Prostate gland (tissue), 2 donors: ENCODE data around the gene DAGLA. TPM values are rescaled to one million over a fixed set of nuclear protein-coding genes. Genes with fewer than 3 reads are reported as not detected.

Experiments used
- DNase-seq: peaks from one replicate; pipeline ENCODE4 v3.0.0-alpha.2; 2019; ENCODE audit warnings: low spot score
- H3K27ac ChIP-seq, 2 donors: fragments of 200-600 bp; sonication (generic); 2 replicates each; pipeline ENCODE4 v1.5.1; 2017 to 2019
- H3K27me3 ChIP-seq: fragments of 200-600 bp; sonication (generic); replicated peaks from 2 replicates; pipeline ENCODE4 v1.5.1; 2019; ENCODE audit not compliant: insufficient read depth
- H3K36me3 ChIP-seq, 2 donors: fragments of 200-600 bp; sonication (generic); 1 replicate in 1 of 2; 2 replicates in 1 of 2; pipeline versions ENCODE4 v1.5.1 to v1.8.1; 2017 to 2019
- H3K4me1 ChIP-seq: fragments of 200-600 bp; sonication (generic); replicated peaks from 2 replicates; pipeline ENCODE4 v1.5.1; 2019
- H3K4me3 ChIP-seq, 2 donors: fragments of 200-600 bp; sonication (generic); 2 replicates each; pipeline ENCODE4 v1.5.1; 2017 to 2019
- H3K9me3 ChIP-seq: fragments of 200-600 bp; sonication (generic); 2 replicates; pipeline ENCODE4 v1.5.1; 2017
- POLR2A ChIP-seq: fragments of 450-650 bp; IDR thresholded peaks from one replicate; pipeline ENCODE4 v1.6.1; 2016; ENCODE audit warnings: antibody characterized with exemption, mild to moderate bottlenecking
- POLR2AphosphoS5 ChIP-seq: sonication (generic); formaldehyde crosslinking; IDR thresholded peaks from one replicate; pipeline ENCODE4 v1.6.1; 2017; ENCODE audit warnings: antibody characterized with exemption
- WGBS: methylation state at CpG from one replicate; pipeline ENCODE4 v1.1.5; 2018; 5-methylcytosine and 5-hydroxymethylcytosine counted together
- intact Hi-C: fragments of 100-400 bp; cut with DNase I; formaldehyde crosslinking; loops from one replicate; pipeline ENCODE4 v1.14.2; 2022
- total RNA-seq, 2 donors: library from RNA; depleted of rRNA; stranded (reverse); fragments of >200 nt; gene quantifications; one replicate each; pipeline ENCODE4 v1.1.0, GENCODE V29; 2016
- TF ChIP-seq, protein P1 (sequence below), 4 experiments: fragments of 200-600 bp in 2 of 4; fragments of 450-650 bp in 2 of 4; sonication (generic) in 2 of 4; IDR thresholded peaks; 1 replicate in 3 of 4; 2 replicates in 1 of 4; pipeline ENCODE4 v1.5.1; 2016 to 2019; ENCODE audit warnings: antibody characterized with exemption in 4 of 4, mild to moderate bottlenecking in 2 of 4, moderate library complexity in 2 of 4

Gene DAGLA
- total RNA-seq, 2 donors from 2014 or later = 10.8 to 12.2 TPM

DNA sequence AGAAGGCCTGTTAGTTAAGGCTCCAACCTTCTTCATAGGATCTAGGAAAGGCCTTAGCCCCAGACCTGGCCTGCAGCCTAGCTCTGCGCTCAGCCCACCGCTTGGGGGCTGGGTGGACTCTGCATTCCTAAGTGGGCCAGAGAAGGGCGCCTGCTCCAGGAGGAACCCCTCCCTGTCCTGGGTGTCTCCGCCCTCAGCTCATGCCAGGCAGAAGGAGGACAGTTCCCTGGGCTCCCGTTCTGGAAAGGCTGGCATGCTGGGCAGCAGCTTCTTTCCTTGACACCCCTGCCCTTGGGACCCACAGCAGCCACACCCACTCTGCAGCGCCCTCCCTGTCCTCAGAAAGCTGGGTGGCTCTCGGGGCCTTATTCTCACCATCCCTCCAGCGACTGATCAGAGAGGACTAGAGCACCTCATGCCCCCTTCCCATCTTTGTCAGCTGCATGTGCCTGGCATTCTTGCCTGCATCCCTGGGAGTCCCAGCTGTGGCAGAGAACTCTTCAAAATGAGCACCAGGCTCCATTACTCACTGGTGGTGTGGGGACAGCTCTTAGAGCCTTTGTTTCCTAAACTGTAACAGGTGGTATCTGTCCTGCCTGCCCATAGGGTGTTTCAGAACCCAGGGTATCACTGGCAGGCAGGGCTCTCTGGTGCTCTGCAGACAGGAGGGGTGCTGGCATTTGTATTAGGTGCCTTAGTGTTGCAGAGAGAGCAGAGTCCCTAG lies 51.9 kb downstream of the DAGLA start:
- WGBS = 76% methylated on average over 8 of the region's 8 CpGs
- Histone ChIP-seq H3K36me3 (peaks cover 0 to 6% of the 10 kb centered on the region in 2 donors), H3K4me1 (no peaks in the 10 kb centered on the region), H3K27ac (peak overlapping the region in 1 of 2 donors; percentile 36), H3K4me3 (no peak overlapping the region), H3K9me3 (no peaks in the 10 kb centered on the region), H3K27me3 (no peaks in the 10 kb centered on the region)
- TF ChIP-seq, protein P1, sequence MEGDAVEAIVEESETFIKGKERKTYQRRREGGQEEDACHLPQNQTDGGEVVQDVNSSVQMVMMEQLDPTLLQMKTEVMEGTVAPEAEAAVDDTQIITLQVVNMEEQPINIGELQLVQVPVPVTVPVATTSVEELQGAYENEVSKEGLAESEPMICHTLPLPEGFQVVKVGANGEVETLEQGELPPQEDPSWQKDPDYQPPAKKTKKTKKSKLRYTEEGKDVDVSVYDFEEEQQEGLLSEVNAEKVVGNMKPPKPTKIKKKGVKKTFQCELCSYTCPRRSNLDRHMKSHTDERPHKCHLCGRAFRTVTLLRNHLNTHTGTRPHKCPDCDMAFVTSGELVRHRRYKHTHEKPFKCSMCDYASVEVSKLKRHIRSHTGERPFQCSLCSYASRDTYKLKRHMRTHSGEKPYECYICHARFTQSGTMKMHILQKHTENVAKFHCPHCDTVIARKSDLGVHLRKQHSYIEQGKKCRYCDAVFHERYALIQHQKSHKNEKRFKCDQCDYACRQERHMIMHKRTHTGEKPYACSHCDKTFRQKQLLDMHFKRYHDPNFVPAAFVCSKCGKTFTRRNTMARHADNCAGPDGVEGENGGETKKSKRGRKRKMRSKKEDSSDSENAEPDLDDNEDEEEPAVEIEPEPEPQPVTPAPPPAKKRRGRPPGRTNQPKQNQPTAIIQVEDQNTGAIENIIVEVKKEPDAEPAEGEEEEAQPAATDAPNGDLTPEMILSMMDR (IDR thresholded peaks at IDR 0.05) = no peak
- no peak for TF ChIP-seq POLR2A
- TF ChIP-seq POLR2AphosphoS5 = no peak
- no peak for DNase-seq
- intact Hi-C loops = loop anchor here (2.0 to 10.0 kb wide), 3 partner anchors 35 to 257 kb away; partner anchors contain the start of gene DAGLA

DNA sequence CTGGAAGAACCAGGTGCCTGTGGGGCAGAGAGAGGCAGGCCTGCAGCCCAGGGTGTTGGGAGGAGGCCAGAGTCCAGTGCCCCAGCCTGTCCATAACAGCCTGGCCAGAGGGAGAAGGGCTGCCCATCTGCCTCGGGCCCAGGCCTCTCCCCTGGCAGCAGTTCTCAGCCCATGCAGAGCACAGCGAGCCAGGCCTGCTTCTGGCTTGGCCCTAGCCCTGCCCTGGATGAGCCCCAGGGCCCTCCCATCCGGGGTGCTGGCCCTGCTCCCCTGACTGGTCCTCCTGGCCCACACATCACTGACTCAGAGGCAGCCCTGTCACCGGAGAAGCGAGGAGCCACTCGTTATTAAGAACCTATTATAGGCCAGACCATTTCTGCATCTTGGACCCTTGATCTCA lies 52.5 kb downstream of the DAGLA start:
- WGBS = 53% methylated on average over 6 of the region's 6 CpGs
- no peak for DNase-seq
- TF ChIP-seq, protein P1 (IDR thresholded peaks at IDR 0.05) = no peak
- TF ChIP-seq POLR2A (no peak), POLR2AphosphoS5 (no peak)
- no peaks in the 10 kb centered on the region for H3K4me1 ChIP-seq
- H3K27ac ChIP-seq = peak overlapping the region in 1 of 2 donors; percentile 36
- H3K4me3 ChIP-seq = no peak overlapping the region
- no peaks in the 10 kb centered on the region for H3K27me3 ChIP-seq
- intact Hi-C loops = loop anchor here (2.0 to 10.0 kb wide), 3 partner anchors 35 to 258 kb away; partner anchors contain the start of gene DAGLA
- no peaks in the 10 kb centered on the region for H3K9me3 ChIP-seq
- peaks cover 0 to 6% of the 10 kb centered on the region in 2 donors for H3K36me3 ChIP-seq

DNA sequence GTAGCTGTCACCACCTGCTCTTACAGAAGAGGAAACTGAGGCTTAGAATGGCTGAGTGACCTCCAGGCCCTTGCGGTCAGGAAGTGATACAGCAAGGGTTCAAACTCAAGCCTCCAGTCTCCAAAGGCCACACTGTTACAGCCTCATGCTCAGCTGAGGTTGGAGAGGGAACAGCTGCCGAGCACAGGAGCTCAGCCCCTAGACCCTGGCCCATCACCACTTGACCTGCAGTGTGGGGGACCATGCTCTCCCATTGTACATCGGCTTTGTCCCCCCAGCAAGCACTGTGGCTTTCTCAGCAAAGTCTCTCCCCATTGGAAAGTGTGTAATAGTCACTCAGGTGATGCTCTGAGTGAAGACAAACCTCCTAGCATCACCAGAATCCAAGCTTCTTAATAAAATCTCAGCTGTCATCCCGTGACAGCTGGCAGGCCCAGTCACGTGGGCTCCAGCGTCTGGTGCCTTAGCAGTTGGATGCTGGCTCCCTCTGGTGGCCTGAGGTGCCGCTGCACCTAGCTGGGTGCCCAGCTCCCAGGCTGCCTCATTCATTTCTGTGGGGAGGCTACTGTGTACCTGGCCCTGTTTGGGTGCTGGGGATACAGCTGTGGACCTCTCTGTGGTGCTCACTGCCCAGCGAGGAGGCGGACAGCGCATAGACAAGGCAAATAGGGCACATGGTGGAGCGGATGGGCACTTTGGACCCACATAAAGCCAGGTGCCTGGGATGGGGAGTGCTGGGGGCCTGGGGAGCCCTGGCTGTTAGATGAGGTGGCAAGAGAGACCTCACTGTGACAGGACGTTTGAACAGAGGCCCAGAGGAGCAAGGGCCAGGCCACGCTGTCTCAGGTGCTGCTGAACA lies 53.2 kb downstream of the DAGLA start:
- 29% methylated on average over 13 of the region's 13 CpGs for WGBS
- Histone ChIP-seq H3K4me3 (no peak overlapping the region), H3K9me3 (no peaks in the 10 kb centered on the region), H3K27me3 (no peaks in the 10 kb centered on the region), H3K4me1 (no peaks in the 10 kb centered on the region), H3K36me3 (peaks cover 0 to 6% of the 10 kb centered on the region in 2 donors), H3K27ac (peak overlapping the region; percentile 36 to 42)
- intact Hi-C loops = loop anchor here (2.0 to 10.0 kb wide), 3 partner anchors 36 to 259 kb away; partner anchors contain the start of gene DAGLA
- DNase-seq = peak; percentile 88
- TF ChIP-seq POLR2AphosphoS5 (peak; percentile 91), POLR2A (no peak)
- TF ChIP-seq, protein P1 (IDR thresholded peaks at IDR 0.05) = peak; percentile 99 to 100 (median 100)

DNA sequence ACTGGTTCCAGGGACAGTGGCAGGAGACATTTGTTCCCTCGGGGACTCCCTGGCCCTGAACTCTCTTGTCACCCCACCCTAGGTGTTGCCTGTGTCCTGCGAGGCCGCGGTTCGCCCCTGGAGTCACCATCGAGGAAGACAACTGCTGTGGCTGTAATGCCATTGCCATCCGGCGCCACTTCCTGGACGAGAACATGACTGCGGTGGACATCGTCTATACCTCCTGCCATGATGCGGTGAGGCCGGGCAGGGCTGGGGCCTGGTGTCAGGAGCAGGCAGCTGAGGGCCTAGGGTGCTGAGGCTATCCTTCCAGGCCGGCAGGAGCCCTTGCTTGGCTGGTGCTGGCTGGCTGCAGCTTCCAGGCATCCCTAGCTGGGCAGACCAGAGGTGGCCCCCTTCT lies 54.6 kb downstream of the DAGLA start:
- WGBS = 96% methylated on average over 14 of the region's 14 CpGs
- Histone ChIP-seq H3K36me3 (peaks cover 0 to 6% of the 10 kb centered on the region in 2 donors), H3K4me3 (no peak overlapping the region), H3K9me3 (no peaks in the 10 kb centered on the region), H3K27me3 (no peaks in the 10 kb centered on the region), H3K27ac (no peak overlapping the region), H3K4me1 (no peaks in the 10 kb centered on the region)
- intact Hi-C loops = loop anchor here (5.0 to 10.0 kb wide), 2 partner anchors 37 to 260 kb away; no protein-coding TSS in a partner anchor
- TF ChIP-seq, protein P1 (IDR thresholded peaks at IDR 0.05) = no peak
- TF ChIP-seq POLR2AphosphoS5 = no peak
- no peak for TF ChIP-seq POLR2A
- no peak for DNase-seq
